Measurements from ENCODE around the gene CPO. TPM values are rescaled to one million over a fixed set of nuclear protein-coding genes. Genes with fewer than 3 reads are reported as not detected.
"Not testable (repeated sequence)": the region's sequence is repeated elsewhere in the genome, so short reads cannot be mapped to it uniquely, and the experiment has no call there.

CPO gene
- total and polyA plus RNA-seq, 4 experiments from 2014 or later, result not detected

DNA sequence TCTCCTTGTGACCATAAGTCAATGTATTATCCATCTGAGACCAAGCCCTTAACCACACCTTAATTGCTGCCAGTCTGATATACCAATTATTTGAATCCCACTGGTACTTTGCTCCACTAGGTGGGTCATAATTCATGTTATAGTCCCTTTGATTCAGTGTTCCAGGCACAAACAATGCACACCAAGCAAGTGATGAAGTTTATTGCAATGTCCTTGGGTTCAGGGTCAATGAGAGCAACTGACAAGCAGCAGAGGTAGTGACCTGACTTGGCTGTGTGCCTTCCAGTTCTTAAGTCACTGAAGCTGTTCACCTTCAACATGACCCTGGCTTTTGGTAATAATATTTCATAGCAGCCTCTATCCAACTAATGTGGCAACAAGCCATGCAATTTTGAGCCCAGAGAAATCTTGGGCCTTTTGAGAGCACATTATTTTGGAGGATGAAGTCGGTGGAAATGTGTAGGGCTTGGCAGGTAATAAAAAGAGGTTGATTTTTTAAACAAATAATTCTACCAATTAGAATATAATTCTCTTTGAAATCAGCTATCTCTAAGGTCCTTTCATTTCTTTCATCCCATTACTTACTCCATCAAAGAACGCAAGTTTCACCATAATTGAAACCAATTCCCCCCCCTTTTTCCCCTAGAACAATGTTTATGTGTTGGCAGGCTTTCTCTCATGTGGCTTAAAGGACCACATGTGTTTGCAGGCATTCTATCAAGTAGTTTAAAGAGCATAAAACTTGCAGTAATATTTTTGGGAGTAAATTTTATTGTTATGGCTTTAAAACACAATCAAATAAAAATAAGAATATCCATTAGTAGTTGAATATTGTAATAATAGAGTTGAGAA is 3.1 kb upstream of the CPO start:
- no peak overlapping the region for H3K4me3 Mint-ChIP-seq
- no peak for DNase-seq

DNA sequence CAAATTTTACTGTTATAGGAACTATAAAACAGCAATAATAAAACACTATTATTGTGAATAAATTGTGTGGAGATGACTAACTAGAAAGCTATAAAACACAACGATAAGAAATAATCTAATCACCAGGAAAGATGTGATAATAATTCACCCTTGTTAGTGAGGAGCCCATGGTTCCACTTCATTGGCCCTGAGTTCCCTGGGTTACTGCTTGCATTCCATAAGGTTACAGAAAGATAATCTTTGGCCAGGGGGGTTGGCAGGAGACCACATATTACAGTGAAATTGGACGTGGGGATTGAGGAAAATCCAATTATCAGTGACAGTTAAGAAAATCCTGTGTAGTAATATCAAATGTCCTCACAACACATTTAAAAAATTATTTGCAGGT is 2.5 kb upstream of the CPO start:
- Histone ChIP-seq H3K9me3 (ENCODE audit: control insufficient read depth in 1 of 2, low read length in 2 of 2) (no peaks in the 10 kb centered on the region), H3K27ac (ENCODE audit: low read depth, low read length) (no peak overlapping the region), H3K4me1 (ENCODE audit: insufficient read depth, low read length) (no peaks in the 10 kb centered on the region), H3K36me3 (ENCODE audit: insufficient read depth, low read length) (no peaks in the 10 kb centered on the region), H3K27me3 (ENCODE audit: insufficient read depth, low read length) (no peaks in the 10 kb centered on the region), H3K4me3 (ENCODE audit: low read length in 2 of 2) (no peak overlapping the region)
- intact Hi-C loops (cut with micrococcal nuclease), result no loop called here
- Mint-ChIP-seq H3K9me3 (peaks cover under 1 to 14% (median 3%) of the 10 kb centered on the region in 8 donors), H3K4me3 (no peak overlapping the region), H3K4me1 (no peaks in the 10 kb centered on the region), H3K27me3 (no peaks in the 10 kb centered on the region), H3K36me3 (no peaks in the 10 kb centered on the region), H3K27ac (no peak overlapping the region)
- ChIA-PET POLR2A (ENCODE audit: partially characterized antibody) (no interaction called here), CTCF (ENCODE audit: partially characterized antibody) (no interaction called here)
- DNase-seq, result no peak

More for the DNA sequence above, 3.1 kb upstream of the CPO start:
- POLR2A ChIA-PET (ENCODE audit: partially characterized antibody), result no interaction called here
- H3K36me3 ChIP-seq (ENCODE audit: insufficient read depth, low read length), result no peaks in the 10 kb centered on the region
- Mint-ChIP-seq H3K27me3 (no peaks in the 10 kb centered on the region), H3K27ac (no peak overlapping the region), H3K9me3 (peaks cover 2 to 20% (median 6%) of the 10 kb centered on the region in 8 donors), H3K36me3 (no peaks in the 10 kb centered on the region), H3K4me1 (no peaks in the 10 kb centered on the region)
- H3K4me1 ChIP-seq (ENCODE audit: insufficient read depth, low read length), result no peaks in the 10 kb centered on the region
- H3K4me3 ChIP-seq (ENCODE audit: low read length in 2 of 2), result no peak overlapping the region
- CTCF ChIA-PET (ENCODE audit: partially characterized antibody), result no interaction called here
- intact Hi-C loops (cut with micrococcal nuclease), result no loop called here
- H3K27ac ChIP-seq (ENCODE audit: low read depth, low read length), result no peak overlapping the region
- H3K9me3 ChIP-seq (ENCODE audit: control insufficient read depth in 1 of 2, low read length in 2 of 2), result no peaks in the 10 kb centered on the region
- H3K27me3 ChIP-seq (ENCODE audit: insufficient read depth, low read length), result no peaks in the 10 kb centered on the region

DNA sequence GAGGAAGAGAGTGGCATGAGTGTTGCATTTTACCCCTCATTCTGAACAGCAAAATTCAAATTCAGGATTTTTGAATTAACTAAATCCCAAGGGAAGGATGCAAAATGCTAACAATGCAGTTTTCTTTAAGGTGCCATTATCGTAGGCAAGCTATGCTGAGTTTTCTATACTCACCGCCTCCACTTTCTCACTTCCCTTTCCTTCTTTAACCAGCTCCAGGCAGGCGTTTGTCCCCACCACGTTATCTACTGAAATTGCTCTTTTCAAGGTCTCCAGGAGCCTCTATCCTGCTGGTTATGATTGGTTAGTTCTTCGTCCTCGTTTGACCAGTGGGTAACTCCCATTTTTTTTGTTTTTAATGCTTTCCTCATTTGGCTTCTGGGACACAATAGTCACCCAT is 1.8 kb upstream of the CPO start:
- H3K9me3 Mint-ChIP-seq, result peaks cover 0 to 11% (median 0%) of the 10 kb centered on the region in 8 donors
- H3K27ac Mint-ChIP-seq, result no peak overlapping the region
- Histone ChIP-seq H3K27me3 (ENCODE audit: insufficient read depth, low read length) (no peaks in the 10 kb centered on the region), H3K4me3 (ENCODE audit: low read length in 2 of 2) (no peak overlapping the region), H3K27ac (ENCODE audit: low read depth, low read length) (no peak overlapping the region), H3K36me3 (ENCODE audit: insufficient read depth, low read length) (no peaks in the 10 kb centered on the region), H3K4me1 (ENCODE audit: insufficient read depth, low read length) (no peaks in the 10 kb centered on the region), H3K9me3 (ENCODE audit: control insufficient read depth in 1 of 2, low read length in 2 of 2) (no peaks in the 10 kb centered on the region)
- CTCF ChIA-PET (ENCODE audit: partially characterized antibody), result no interaction called here
- H3K4me3 Mint-ChIP-seq, result no peak overlapping the region
- no peak for DNase-seq
- POLR2A ChIA-PET (ENCODE audit: partially characterized antibody), result no interaction called here
- no peaks in the 10 kb centered on the region for H3K36me3 Mint-ChIP-seq
- no peaks in the 10 kb centered on the region for H3K4me1 Mint-ChIP-seq
- intact Hi-C loops (cut with micrococcal nuclease), result no loop called here
- no peaks in the 10 kb centered on the region for H3K27me3 Mint-ChIP-seq

DNA sequence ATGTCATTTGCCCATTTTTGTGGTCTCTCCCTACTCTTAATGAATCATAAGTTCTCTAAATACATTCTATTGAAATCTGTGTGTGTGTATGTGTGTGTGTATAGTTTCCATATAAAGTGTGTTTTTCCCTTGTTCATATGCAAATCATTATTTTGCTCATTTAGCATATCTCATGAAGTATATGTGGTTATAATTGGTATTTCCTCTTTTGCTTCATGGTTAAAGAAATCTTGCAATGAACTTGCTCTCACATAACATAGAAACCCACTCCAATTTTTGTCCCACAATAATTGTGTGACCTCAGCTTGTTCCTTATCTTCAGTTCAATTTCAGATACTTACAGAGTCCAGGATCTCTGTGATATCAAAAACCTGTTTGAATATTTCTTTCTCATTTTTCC is 1.2 kb downstream of the CPO start:
- POLR2A ChIA-PET (ENCODE audit: partially characterized antibody), result no interaction called here
- no peaks in the 10 kb centered on the region for H3K9me3 ChIP-seq (ENCODE audit: control insufficient read depth in 1 of 2, low read length in 2 of 2)
- Mint-ChIP-seq H3K27me3 (peaks cover 0 to 2% of the 10 kb centered on the region in 2 donors), H3K36me3 (no peaks in the 10 kb centered on the region), H3K27ac (no peak overlapping the region), H3K4me3 (no peak overlapping the region), H3K4me1 (no peaks in the 10 kb centered on the region), H3K9me3 (no peaks in the 10 kb centered on the region)
- DNase-seq, result no peak
- no peaks in the 10 kb centered on the region for H3K36me3 ChIP-seq (ENCODE audit: insufficient read depth, low read length)
- CTCF ChIA-PET (ENCODE audit: partially characterized antibody), result no interaction called here
- no peaks in the 10 kb centered on the region for H3K27me3 ChIP-seq (ENCODE audit: insufficient read depth, low read length)
- no peak overlapping the region for H3K4me3 ChIP-seq (ENCODE audit: low read length in 2 of 2)
- intact Hi-C loops (cut with micrococcal nuclease), result no loop called here
- H3K4me1 ChIP-seq (ENCODE audit: insufficient read depth, low read length), result no peaks in the 10 kb centered on the region
- H3K27ac ChIP-seq (ENCODE audit: low read depth, low read length), result no peak overlapping the region

DNA sequence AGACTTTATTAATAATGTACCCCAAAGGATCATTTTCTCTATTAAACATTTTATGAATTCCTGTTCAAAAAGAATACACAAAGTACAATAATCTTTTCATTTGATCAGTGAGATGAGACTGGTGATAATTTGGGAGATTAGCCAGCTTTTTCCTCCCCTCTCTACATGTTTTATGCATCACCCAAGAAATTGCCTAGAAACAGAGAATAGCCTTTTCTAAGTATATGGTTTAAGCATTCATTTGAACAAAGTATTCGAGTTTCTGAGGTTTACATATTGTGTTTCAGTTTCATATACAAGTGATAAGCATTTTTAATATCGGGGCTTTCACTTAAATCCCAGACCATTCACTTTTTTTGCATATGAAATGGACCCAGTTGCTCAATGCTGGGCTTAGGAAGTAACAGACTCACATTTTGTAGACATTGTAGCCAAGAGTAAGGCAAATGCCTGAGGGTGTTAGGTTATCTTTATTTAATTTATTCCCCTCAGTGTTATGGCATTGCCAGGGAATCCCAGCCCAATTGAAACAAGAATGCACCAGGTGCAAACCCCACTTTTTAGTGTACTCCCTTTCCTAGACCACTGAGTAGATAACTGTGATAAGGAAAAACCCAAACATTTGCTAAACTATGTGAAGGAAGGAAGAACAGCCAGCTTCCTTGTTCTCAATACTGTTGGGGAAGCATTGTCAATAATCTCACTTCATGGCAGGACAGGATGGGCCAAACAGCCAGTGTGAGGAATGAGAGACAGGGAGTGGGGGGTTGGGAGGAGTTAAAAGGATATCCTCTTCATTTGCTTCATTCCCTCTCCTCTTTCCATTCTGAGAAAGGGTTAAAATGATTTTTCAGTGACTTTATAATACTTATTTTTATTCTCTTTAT is 3.5 kb downstream of the CPO start:
- intact Hi-C loops (cut with micrococcal nuclease), result no loop called here
- no peak overlapping the region for H3K4me3 ChIP-seq (ENCODE audit: low read length in 2 of 2)
- Mint-ChIP-seq H3K36me3 (no peaks in the 10 kb centered on the region), H3K27me3 (peaks cover 0 to 2% of the 10 kb centered on the region in 2 donors), H3K9me3 (peaks cover 0 to 17% (median 8%) of the 10 kb centered on the region in 8 donors), H3K4me3 (no peak overlapping the region), H3K4me1 (no peaks in the 10 kb centered on the region), H3K27ac (no peak overlapping the region)
- DNase-seq, result no peak
- no peaks in the 10 kb centered on the region for H3K9me3 ChIP-seq (ENCODE audit: control insufficient read depth in 1 of 2, low read length in 2 of 2)
- no peaks in the 10 kb centered on the region for H3K36me3 ChIP-seq (ENCODE audit: insufficient read depth, low read length)
- no peak overlapping the region for H3K27ac ChIP-seq (ENCODE audit: low read depth, low read length)
- H3K4me1 ChIP-seq (ENCODE audit: insufficient read depth, low read length), result no peaks in the 10 kb centered on the region
- ChIA-PET CTCF (ENCODE audit: partially characterized antibody) (no interaction called here), POLR2A (ENCODE audit: partially characterized antibody) (no interaction called here)
- H3K27me3 ChIP-seq (ENCODE audit: insufficient read depth, low read length), result no peaks in the 10 kb centered on the region

DNA sequence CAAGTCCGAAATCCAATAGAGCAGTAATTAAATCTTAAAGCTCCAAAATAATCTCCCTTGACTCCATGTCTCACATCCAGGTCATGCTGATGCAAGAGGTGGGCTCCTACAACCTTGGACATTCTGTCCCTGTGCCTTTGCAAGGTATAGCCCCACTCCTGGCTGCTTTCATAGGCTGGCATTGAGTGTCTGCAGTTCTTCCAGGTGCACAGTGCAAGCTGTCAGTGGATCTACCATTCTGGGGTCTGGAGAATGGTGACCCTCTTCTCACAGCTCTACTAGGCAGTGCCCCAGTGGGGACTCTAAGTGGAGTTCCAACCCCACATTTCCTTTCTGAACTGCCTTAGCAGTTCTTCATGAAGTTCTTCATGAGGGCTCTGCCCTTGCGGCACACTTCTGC is 14.1 kb downstream of the CPO start:
- H3K9me3 ChIP-seq (ENCODE audit: control insufficient read depth in 1 of 2, low read length in 2 of 2); H3K27ac ChIP-seq (ENCODE audit: low read depth, low read length); H3K4me1 Mint-ChIP-seq; H3K36me3 ChIP-seq (ENCODE audit: insufficient read depth, low read length); H3K4me3 Mint-ChIP-seq; CTCF ChIA-PET (ENCODE audit: partially characterized antibody); H3K27ac Mint-ChIP-seq; H3K36me3 Mint-ChIP-seq; POLR2A ChIA-PET (ENCODE audit: partially characterized antibody); H3K27me3 ChIP-seq (ENCODE audit: insufficient read depth, low read length); H3K27me3 Mint-ChIP-seq; DNase-seq; H3K4me1 ChIP-seq (ENCODE audit: insufficient read depth, low read length); H3K4me3 ChIP-seq (ENCODE audit: low read length in 2 of 2); intact Hi-C loops (cut with micrococcal nuclease): not testable (repeated sequence)
- H3K9me3 Mint-ChIP-seq, result peaks cover 0 to 28% (median 16%) of the 10 kb centered on the region in 8 donors

DNA sequence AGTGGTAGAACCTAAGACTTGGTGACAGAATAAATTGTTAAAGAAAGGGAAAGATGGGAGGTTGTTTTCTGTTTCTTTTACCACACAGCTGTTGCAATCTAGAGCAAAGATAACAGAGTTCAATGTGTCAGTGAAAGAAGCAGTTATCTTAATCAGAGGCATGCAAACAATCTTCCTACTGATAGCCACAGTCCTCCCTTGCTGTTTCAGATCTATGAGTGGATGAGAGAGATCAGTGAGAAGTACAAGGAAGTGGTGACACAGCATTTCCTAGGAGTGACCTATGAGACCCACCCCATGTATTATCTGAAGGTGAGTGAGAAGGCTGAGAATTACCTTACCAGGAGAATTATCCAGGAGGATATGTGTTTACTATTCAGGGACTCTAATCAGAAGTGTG is 15.9 kb downstream of the CPO start:
- H3K4me3 Mint-ChIP-seq, result no peak overlapping the region
- H3K27me3 Mint-ChIP-seq, result no peaks in the 10 kb centered on the region
- H3K36me3 Mint-ChIP-seq, result peaks cover 0 to 4% of the 10 kb centered on the region in 2 donors
- Histone ChIP-seq H3K4me1 (ENCODE audit: insufficient read depth, low read length) (no peaks in the 10 kb centered on the region), H3K27me3 (ENCODE audit: insufficient read depth, low read length) (no peaks in the 10 kb centered on the region), H3K36me3 (ENCODE audit: insufficient read depth, low read length) (no peaks in the 10 kb centered on the region), H3K9me3 (ENCODE audit: control insufficient read depth in 1 of 2, low read length in 2 of 2) (no peaks in the 10 kb centered on the region), H3K4me3 (ENCODE audit: low read length in 2 of 2) (no peak overlapping the region), H3K27ac (ENCODE audit: low read depth, low read length) (no peak overlapping the region)
- ChIA-PET POLR2A (ENCODE audit: partially characterized antibody) (no interaction called here), CTCF (ENCODE audit: partially characterized antibody) (no interaction called here)
- peaks cover 0 to 21% (median 14%) of the 10 kb centered on the region in 8 donors for H3K9me3 Mint-ChIP-seq
- no peak for DNase-seq
- intact Hi-C loops (cut with micrococcal nuclease), result no loop called here
- H3K4me1 Mint-ChIP-seq, result no peaks in the 10 kb centered on the region
- H3K27ac Mint-ChIP-seq, result no peak overlapping the region

Data from CD4-positive, alpha-beta memory T cell (primary cell).